ENCODE results near the gene AGAP1. TPM values are rescaled to one million over a fixed set of nuclear protein-coding genes. Genes with fewer than 3 reads are reported as not detected.
"Not testable (repeated sequence)": the region's sequence is repeated elsewhere in the genome, so short reads cannot be mapped to it uniquely, and the experiment has no call there.

AGAP1 gene
- total and polyA plus RNA-seq, 2 donors from 2014 or later = 8.1 to 44.5 TPM

DNA sequence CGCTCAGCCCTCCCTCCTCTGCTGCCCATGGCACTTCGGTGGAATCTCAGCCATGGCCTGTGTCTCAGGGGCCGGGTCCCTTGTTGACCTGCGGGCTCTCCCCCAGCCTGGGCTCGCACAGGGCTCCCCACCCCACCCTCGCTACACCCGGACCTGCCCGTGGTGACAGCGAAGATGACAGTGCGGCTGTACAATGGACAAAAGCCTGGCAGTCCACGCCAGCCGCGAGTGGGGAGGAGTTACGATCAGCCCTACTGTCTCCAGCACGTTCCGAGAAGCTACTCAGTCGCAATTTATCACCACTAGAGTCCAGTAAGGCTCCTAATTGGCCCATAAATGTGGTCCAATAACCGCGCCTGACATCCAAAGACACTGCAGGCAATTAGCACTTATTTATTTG, 642.7 kb downstream of the AGAP1 start:
- Histone ChIP-seq H3K27me3 (ENCODE audit: control insufficient read depth, insufficient read depth, low read length) (no peaks in the 10 kb centered on the region), H3K36me3 (ENCODE audit: control insufficient read depth in 2 of 3, insufficient read depth in 3 of 3, low read length in 3 of 3) (no peaks in the 10 kb centered on the region), H3K9ac (ENCODE audit: low read length in 3 of 3) (no peak overlapping the region), H3K4me1 (ENCODE audit: control insufficient read depth in 2 of 3, insufficient read depth in 2 of 3, low read depth in 1 of 3, low read length in 3 of 3) (no peaks in the 10 kb centered on the region), H3K9me3 (ENCODE audit: control insufficient read depth in 2 of 3, insufficient read depth in 1 of 3, low read length in 3 of 3) (no peaks in the 10 kb centered on the region), H3K4me3 (ENCODE audit: low read length in 3 of 3) (no peak overlapping the region), H3K27ac (ENCODE audit: low read depth in 2 of 2, low read length in 2 of 2) (no peak overlapping the region)
- DNase-seq (no peak), FAIRE-seq (no peak)
- intact Hi-C loops (cut with DNase I) = no loop called here
- TF ChIP-seq, protein P1, sequence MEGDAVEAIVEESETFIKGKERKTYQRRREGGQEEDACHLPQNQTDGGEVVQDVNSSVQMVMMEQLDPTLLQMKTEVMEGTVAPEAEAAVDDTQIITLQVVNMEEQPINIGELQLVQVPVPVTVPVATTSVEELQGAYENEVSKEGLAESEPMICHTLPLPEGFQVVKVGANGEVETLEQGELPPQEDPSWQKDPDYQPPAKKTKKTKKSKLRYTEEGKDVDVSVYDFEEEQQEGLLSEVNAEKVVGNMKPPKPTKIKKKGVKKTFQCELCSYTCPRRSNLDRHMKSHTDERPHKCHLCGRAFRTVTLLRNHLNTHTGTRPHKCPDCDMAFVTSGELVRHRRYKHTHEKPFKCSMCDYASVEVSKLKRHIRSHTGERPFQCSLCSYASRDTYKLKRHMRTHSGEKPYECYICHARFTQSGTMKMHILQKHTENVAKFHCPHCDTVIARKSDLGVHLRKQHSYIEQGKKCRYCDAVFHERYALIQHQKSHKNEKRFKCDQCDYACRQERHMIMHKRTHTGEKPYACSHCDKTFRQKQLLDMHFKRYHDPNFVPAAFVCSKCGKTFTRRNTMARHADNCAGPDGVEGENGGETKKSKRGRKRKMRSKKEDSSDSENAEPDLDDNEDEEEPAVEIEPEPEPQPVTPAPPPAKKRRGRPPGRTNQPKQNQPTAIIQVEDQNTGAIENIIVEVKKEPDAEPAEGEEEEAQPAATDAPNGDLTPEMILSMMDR (IDR thresholded peaks at IDR 0.05; ENCODE audit: borderline replicate concordance, extremely low read depth, insufficient read depth) = no peak

DNA sequence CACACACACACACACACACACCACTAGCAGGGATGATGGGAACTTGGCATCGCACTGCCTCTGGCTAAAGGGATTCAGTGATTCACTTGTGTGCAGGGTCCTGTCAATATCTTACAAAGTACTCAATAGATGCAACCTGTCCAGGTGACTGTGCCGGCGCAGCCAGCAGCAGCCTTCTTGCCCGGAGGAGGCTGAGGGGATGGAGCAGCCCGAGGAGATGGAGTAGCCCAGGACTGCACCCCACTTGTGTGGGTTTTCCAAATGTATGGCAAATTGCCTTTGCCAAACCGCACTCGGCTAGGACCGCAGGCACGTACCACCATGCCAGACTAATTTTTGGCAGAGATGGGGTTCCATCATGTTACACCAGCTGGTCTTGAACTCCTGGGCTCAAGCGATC, 643.2 kb downstream of the AGAP1 start:
- H3K36me3 ChIP-seq (ENCODE audit: control insufficient read depth in 2 of 3, insufficient read depth in 3 of 3, low read length in 3 of 3) = no peaks in the 10 kb centered on the region
- H3K9me3 ChIP-seq (ENCODE audit: control insufficient read depth in 2 of 3, insufficient read depth in 1 of 3, low read length in 3 of 3) = no peaks in the 10 kb centered on the region
- H3K4me1 ChIP-seq (ENCODE audit: control insufficient read depth in 2 of 3, insufficient read depth in 2 of 3, low read depth in 1 of 3, low read length in 3 of 3) = no peaks in the 10 kb centered on the region
- no peak overlapping the region for H3K9ac ChIP-seq (ENCODE audit: low read length in 3 of 3)
- H3K4me3 ChIP-seq (ENCODE audit: low read length in 3 of 3) = no peak overlapping the region
- FAIRE-seq (no peak), DNase-seq (no peak)
- intact Hi-C loops (cut with DNase I) = no loop called here
- no peak overlapping the region for H3K27ac ChIP-seq (ENCODE audit: low read depth in 2 of 2, low read length in 2 of 2)
- no peaks in the 10 kb centered on the region for H3K27me3 ChIP-seq (ENCODE audit: control insufficient read depth, insufficient read depth, low read length)
- TF ChIP-seq, protein P1 (IDR thresholded peaks at IDR 0.05; ENCODE audit: borderline replicate concordance, extremely low read depth, insufficient read depth) = no peak

DNA sequence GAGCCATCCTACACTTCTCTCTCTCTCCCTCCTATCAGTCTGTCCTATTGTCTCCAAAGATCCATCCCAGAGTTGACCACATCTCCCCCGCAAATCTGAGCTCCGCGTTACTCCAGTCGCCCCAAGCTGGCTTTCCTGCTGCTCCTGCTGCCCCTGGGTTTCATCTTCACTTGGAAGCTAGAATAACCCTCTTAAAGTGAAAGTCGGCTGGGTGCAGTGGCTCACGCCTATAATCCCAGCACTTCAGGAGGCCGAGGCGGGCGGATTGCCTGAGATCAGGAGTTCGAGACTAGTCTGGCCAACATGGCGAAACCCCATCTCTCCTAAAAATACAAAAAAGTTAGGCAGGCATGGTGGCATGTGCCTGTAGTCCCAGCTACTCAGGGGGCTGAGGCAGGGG, 647.8 kb downstream of the AGAP1 start:
- H3K27ac ChIP-seq (ENCODE audit: low read depth in 2 of 2, low read length in 2 of 2); intact Hi-C loops (cut with DNase I); H3K36me3 ChIP-seq (ENCODE audit: control insufficient read depth in 2 of 3, insufficient read depth in 3 of 3, low read length in 3 of 3); H3K4me1 ChIP-seq (ENCODE audit: control insufficient read depth in 2 of 3, insufficient read depth in 2 of 3, low read depth in 1 of 3, low read length in 3 of 3); H3K9me3 ChIP-seq (ENCODE audit: control insufficient read depth in 2 of 3, insufficient read depth in 1 of 3, low read length in 3 of 3); FAIRE-seq; H3K4me3 ChIP-seq (ENCODE audit: low read length in 3 of 3); DNase-seq; H3K9ac ChIP-seq (ENCODE audit: low read length in 3 of 3); H3K27me3 ChIP-seq (ENCODE audit: control insufficient read depth, insufficient read depth, low read length): not testable (repeated sequence)

DNA sequence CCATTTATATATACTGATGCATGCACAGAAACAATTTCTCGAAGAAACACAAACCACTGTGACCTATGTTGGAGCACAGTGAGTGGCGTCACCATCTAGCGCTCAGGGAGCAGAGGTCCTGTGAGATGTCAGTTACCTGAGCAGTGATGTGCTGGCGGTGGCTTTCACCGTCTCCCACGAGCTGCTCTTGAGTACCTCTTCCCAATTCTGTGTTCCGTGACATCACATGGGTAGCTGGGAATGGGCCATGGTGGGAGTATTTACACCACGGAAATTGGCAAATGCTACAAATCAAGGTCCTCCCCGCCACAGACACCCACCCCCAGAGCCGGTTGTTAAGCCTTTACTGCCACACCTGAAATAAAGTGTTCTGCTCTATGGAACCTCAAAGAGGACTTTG, 650.0 kb downstream of the AGAP1 start:
- TF ChIP-seq, protein P1 (IDR thresholded peaks at IDR 0.05; ENCODE audit: borderline replicate concordance, extremely low read depth, insufficient read depth) = no peak
- no peak overlapping the region for H3K27ac ChIP-seq (ENCODE audit: low read depth in 2 of 2, low read length in 2 of 2)
- no peak overlapping the region for H3K9ac ChIP-seq (ENCODE audit: low read length in 3 of 3)
- DNase-seq (no peak), FAIRE-seq (no peak)
- H3K4me1 ChIP-seq (ENCODE audit: control insufficient read depth in 2 of 3, insufficient read depth in 2 of 3, low read depth in 1 of 3, low read length in 3 of 3) = no peaks in the 10 kb centered on the region
- no peaks in the 10 kb centered on the region for H3K27me3 ChIP-seq (ENCODE audit: control insufficient read depth, insufficient read depth, low read length)
- H3K9me3 ChIP-seq (ENCODE audit: control insufficient read depth in 2 of 3, insufficient read depth in 1 of 3, low read length in 3 of 3) = no peaks in the 10 kb centered on the region
- intact Hi-C loops (cut with DNase I) = no loop called here
- H3K36me3 ChIP-seq (ENCODE audit: control insufficient read depth in 2 of 3, insufficient read depth in 3 of 3, low read length in 3 of 3) = no peaks in the 10 kb centered on the region
- no peak overlapping the region for H3K4me3 ChIP-seq (ENCODE audit: low read length in 3 of 3)

Measured in kidney (tissue), 14 donors.